Astrocyte of the hippocampus (primary cell): ENCODE data around the gene PPP6C.

Experiments used
- DNase-seq: peaks from one replicate; pipeline ENCODE4 v3.0.0; 2011; ENCODE audit warnings: low read depth, low spot score

PPP6C gene

GRCh38 chr9:125099816-125100215, 89.8 kb downstream of the PPP6C start:
- DNase-seq, result no peak
